ENCODE results near the gene ABLIM1.

DNA sequence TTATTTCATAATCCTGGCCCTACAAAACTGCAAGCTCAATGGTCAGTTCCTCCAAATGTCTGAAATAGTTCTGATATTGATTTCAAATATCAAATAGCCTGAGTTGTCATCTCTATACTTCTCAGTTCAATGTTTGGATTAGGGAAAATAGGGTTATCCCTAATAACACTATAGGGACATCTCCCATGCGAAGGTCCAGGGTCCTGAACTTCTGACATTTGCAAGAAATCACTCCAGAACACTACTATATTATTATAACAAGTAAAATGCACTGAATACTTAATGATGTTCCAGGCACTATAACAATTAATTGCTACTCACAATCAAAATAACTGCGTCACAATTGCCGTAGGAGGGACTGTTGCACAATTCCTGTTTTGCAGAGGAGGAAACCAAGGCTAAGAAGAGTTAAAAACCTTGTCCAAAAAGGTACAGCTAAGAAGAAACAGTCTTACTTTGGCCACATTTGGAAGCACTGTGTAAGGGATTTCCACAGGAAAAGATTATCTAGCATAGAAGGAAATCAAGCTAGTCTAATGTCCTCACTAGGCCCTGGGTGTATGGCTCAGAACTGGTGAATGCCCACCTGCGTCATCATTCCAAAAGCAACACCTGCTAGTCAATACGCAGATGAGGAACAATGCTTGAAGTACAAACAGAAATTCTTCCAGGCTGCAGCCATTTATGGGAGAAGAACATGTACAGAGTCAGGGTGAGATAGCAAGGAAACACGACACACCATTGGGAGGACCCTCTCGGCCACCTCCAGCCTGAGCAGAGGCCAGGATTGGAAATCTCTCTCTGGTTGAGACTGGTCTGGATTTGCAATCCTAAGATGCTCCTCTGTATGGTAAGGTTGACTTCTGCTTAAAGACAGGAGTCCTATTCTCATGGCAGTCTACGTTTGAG lies 48.3 kb downstream of the ABLIM1 start:
- TF ChIP-seq ZNF658 (tag by site-specific recombination; IDR thresholded peaks at IDR 0.05) (no peak), ZNF239 (tag by site-specific recombination; IDR thresholded peaks at IDR 0.05) (no peak), REST (tag by site-specific recombination; IDR thresholded peaks at IDR 0.05) (peak; percentile 79), PRDM10 (tag by site-specific recombination; IDR thresholded peaks at IDR 0.05) (no peak), ZNF398 (tag by site-specific recombination; IDR thresholded peaks at IDR 0.05) (no peak)
- TF ChIP-seq, protein P1, sequence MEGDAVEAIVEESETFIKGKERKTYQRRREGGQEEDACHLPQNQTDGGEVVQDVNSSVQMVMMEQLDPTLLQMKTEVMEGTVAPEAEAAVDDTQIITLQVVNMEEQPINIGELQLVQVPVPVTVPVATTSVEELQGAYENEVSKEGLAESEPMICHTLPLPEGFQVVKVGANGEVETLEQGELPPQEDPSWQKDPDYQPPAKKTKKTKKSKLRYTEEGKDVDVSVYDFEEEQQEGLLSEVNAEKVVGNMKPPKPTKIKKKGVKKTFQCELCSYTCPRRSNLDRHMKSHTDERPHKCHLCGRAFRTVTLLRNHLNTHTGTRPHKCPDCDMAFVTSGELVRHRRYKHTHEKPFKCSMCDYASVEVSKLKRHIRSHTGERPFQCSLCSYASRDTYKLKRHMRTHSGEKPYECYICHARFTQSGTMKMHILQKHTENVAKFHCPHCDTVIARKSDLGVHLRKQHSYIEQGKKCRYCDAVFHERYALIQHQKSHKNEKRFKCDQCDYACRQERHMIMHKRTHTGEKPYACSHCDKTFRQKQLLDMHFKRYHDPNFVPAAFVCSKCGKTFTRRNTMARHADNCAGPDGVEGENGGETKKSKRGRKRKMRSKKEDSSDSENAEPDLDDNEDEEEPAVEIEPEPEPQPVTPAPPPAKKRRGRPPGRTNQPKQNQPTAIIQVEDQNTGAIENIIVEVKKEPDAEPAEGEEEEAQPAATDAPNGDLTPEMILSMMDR (tag by site-specific recombination; IDR thresholded peaks at IDR 0.05): no peak
- TF ChIP-seq, protein P2, sequence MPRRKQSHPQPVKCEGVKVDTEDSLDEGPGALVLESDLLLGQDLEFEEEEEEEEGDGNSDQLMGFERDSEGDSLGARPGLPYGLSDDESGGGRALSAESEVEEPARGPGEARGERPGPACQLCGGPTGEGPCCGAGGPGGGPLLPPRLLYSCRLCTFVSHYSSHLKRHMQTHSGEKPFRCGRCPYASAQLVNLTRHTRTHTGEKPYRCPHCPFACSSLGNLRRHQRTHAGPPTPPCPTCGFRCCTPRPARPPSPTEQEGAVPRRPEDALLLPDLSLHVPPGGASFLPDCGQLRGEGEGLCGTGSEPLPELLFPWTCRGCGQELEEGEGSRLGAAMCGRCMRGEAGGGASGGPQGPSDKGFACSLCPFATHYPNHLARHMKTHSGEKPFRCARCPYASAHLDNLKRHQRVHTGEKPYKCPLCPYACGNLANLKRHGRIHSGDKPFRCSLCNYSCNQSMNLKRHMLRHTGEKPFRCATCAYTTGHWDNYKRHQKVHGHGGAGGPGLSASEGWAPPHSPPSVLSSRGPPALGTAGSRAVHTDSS (tag by site-specific recombination; IDR thresholded peaks at IDR 0.05): no peak
